Islet of Langerhans (tissue), 1 donor: Measurements from ENCODE around the gene WDR41.
"Not testable (repeated sequence)": the region's sequence is repeated elsewhere in the genome, so short reads cannot be mapped to it uniquely, and the experiment has no call there.

ENCODE experiments used
- FAIRE-seq: peaks from one replicate; lab custom pipeline; 2011; peaks lifted over from hg19 to GRCh38; lab: Jason Lieb, UNC

WDR41 gene

DNA sequence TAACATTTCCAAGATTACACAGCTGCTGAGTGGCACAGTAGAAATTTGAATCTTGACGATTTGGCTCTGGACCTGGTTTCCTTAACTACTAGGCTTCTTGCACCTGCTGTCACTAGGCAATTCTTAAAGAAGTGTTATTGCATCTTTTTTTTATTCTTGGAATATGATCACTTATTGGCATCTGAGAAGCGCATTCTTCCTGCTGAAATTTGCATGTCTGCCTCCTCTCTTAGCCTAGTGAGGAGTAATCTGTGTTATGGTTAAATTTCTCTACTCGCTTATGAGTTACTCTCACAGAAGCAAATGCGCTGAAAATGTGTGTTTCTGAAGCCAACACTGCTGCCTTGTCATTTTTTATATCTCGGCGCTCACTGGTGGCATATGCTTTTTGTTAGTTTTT lies 89.3 kb downstream of the WDR41 start:
- no peak for FAIRE-seq

DNA sequence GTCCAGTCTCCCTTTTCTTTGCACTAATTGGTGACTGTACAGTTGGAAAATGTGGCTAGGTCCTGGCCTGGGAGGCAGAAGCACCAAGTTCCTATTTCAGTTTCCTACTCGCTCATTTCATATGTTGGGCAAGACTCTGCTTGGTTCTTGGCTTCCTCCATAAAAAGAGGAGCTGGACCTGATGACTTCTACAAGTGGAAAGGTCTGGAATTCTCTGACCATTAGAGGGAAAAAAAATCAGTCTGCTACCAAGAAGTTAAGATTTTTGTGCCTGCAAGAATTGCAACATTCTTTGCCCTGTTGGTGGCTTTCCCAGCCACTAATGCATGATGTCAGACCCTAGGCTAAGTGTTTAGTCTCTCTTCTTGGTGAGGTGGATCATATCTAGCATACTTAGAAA lies 91.5 kb downstream of the WDR41 start:
- FAIRE-seq, result no peak

- no peak for FAIRE-seq
These were observed 93.2 kb downstream of the WDR41 start for GRCh38 chr5:77398896-77399295.

DNA sequence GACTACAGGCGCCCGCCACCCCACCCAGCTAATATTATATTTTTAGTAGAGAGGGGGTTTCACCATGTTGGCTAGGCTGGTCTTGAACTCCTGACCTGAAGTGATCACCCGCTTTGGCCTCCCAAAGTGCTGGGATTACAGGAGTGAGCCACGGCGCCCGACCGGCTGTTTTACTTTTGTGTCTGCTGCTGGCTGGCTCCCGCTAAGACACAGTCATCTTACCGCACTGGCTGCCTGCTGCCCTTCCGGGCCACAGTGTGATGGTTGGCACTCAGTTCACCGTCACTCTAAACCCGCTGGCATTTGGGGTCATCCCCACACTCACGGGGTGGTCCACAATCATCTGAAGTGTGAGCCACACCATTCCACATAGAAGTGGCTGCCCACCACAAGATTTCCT lies 93.7 kb downstream of the WDR41 start:
- FAIRE-seq, result no peak

- FAIRE-seq, result no peak
These were observed 94.3 kb downstream of the WDR41 start for GRCh38 chr5:77397686-77398292.

DNA sequence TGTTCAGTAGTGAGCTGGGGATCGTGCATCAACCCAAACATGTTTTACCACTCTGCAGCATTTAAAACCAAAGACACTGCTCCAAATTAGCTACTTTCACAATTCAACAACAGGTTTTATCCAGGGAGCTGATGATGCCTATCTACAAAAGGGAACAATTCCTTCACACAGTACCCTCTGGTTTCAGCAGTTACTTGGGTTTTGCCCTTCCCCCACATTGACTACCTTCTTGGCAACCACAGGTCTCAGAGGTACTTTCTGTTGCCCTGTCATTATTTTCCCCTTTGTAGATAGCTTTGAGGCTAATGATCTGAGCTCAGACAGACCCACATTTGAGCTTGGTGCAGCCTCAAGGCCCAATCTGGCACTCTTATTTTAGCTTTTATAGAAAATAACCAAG lies 96.1 kb downstream of the WDR41 start:
- no peak for FAIRE-seq

- FAIRE-seq, result peak; percentile 81
These were observed 97.9 kb downstream of the WDR41 start for GRCh38 chr5:77394064-77394715.

GRCh38 chr5:77391240-77391765 lies 100.8 kb downstream of the WDR41 start:
- FAIRE-seq, result no peak

GRCh38 chr5:77390795-77391194 lies 101.3 kb downstream of the WDR41 start:
- FAIRE-seq, result no peak

DNA sequence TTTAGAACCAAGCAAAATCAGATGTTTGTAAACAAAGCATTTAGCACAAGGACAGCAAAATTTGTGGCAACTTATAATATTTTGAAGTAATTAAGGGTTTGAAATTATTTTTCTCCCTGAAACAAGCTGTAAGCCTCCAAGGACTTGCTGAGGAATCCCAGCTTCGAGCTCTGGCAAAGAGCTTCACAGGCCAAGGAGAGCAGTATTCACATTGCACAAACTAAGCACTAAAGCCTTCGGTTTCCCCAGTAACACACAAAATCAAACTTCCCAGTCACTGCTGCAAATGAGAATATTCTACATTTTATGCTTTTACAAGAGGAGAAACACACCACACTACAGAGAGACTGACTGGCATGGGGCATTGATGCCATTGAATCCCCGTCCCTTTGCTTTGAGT lies 101.9 kb downstream of the WDR41 start:
- FAIRE-seq, result no peak

DNA sequence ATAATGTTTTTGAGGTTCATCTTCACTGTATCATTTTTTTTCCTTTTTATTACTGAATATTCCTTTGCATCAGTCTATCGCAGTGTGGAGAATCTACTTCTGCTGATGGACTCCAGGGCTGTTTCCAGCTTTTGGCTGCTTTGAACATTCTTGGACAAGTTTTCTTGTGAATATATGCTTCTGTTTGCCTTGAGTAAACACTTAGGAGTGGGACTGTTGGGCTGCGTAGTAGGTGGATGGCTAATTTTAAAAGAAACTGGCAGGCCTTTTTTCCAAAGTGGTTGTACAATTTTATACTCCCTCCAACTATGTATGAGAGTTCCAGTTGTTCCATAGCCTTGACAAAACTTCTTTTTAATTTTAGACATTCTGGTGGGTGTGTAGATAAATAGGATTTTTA lies 102.4 kb downstream of the WDR41 start:
- no peak for FAIRE-seq

GRCh38 chr5:77386340-77386739 lies 105.8 kb downstream of the WDR41 start:
- FAIRE-seq, result not testable (repeated sequence)

DNA sequence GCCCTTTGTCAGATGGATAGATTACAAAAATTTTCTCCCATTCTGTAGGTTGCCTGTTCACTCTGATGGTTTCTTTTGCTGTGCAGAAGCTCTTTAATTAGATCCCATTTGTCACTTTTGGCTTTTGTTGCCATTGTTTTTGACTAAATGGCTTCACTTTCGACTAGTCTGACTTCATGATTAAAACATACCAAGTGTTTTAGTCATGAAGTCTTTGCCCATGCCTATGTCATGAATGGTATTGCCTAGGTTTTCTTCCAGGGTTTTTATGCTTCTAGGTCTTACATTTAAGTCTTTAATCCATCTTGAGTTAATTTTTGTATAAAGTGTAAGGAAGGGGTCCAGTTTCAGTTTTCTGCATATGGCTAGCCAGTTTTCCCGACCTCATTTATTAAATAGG lies 108.8 kb downstream of the WDR41 start:
- FAIRE-seq, result not testable (repeated sequence)
